ENCODE measurements around the gene FMO1.
"Not testable (repeated sequence)": the region's sequence is repeated elsewhere in the genome, so short reads cannot be mapped to it uniquely, and the experiment has no call there.

The FMO1 gene

DNA sequence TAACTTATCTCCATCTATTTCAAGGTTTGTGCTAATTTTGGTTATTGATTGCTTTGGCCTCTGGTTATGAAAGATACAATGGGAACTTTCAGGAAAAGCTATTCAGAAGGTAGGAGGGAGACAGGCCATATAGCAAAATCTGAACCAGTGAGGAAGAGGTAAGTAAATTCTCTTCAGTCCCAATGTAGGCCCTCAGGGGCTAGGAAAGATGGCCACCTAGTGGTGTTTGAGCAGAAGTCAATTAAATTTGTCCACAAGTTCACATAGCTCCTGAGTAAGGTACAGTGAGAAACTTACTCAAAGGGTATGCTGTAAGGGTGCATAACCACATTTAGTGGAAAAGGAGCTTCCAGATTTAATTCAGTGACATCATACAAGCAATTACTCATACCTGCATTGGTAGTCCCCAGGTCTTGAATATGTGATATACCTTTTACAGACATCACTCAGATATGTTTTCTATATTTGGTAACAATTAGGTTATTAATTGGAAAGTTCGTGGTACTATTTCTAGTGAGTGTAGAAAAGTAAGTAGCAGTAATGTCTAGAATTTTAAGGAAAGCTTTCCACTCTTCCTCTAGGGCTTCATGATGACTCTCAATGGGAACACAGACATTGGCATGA, 21.4 kb upstream of the FMO1 start:
- in situ Hi-C loops (cut with HindIII; ENCODE audit: low pct_ligation_motif_present, low pct_unique_long_range_greater_than_20kb, low sequenced_read_pairs) = no loop called here

DNA sequence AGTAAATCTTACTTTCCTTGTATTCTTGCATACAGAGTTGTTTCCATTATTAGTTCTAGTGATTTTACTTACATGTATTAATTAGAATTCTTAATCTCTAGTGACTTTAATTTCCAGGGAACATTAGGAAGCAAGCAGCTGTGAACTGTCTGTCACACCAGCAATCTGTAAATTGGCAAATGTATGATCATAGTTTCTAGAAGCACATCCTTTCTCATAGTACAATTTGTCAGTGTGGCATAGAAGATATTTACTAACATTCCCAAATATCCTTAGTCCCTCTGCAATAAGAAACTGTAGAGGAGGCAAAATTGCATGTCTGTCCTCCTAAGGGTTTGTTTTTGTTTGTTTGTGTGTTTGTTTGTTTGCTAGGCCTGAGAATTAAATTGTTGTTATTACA, 17.0 kb upstream of the FMO1 start:
- in situ Hi-C loops (cut with HindIII; ENCODE audit: low pct_ligation_motif_present, low pct_unique_long_range_greater_than_20kb, low sequenced_read_pairs) = no loop called here
- no peak for DNase-seq

More for the DNA sequence above, 21.4 kb upstream of the FMO1 start:
- DNase-seq = peak; percentile 60

DNA sequence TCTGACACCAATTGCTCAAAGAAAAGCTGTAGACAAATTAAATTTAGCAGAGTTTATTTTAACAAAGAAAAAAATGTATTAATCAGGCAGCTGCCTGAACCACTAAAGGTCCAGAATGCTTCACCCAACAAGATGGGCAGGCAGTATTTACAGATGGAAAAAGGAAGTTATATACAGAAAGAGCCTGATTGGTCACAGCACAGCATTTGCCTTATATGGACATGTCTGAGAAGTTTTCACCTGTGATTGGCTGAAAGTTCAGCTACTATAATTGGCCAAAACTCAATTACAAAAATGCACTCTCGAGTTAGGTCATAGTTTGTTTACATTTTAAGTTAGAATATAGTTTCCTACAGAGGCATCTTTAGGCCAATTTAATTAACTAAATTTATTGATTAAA, 15.1 kb upstream of the FMO1 start:
- in situ Hi-C loops (cut with HindIII; ENCODE audit: low pct_ligation_motif_present, low pct_unique_long_range_greater_than_20kb, low sequenced_read_pairs) = no loop called here
- no peak for DNase-seq

DNA sequence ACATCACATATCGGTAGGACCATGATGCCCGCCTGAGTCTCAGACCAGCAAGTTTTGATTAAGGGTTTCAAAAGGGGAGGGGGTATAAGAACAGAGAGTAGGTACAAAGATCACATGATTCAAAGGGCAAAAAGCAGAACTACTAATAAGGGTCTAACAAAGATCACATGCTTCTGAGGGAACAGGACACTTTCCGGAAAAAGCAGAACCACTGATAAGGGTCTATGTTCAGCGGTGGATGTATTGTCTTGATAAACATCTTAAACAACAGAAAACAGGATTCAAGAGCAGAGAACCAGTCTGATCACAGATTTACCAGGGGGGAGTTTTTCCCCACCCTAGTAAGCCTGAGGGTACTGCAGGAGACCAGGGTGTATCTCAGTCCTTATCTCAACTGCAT, 12.1 kb upstream of the FMO1 start:
- in situ Hi-C loops (cut with HindIII; ENCODE audit: low pct_ligation_motif_present, low pct_unique_long_range_greater_than_20kb, low sequenced_read_pairs); DNase-seq: not testable (repeated sequence)

GRCh38 chr1:171243878-171244277, 4.4 kb upstream of the FMO1 start:
- no peak for DNase-seq
- in situ Hi-C loops (cut with HindIII; ENCODE audit: low pct_ligation_motif_present, low pct_unique_long_range_greater_than_20kb, low sequenced_read_pairs) = no loop called here

DNA sequence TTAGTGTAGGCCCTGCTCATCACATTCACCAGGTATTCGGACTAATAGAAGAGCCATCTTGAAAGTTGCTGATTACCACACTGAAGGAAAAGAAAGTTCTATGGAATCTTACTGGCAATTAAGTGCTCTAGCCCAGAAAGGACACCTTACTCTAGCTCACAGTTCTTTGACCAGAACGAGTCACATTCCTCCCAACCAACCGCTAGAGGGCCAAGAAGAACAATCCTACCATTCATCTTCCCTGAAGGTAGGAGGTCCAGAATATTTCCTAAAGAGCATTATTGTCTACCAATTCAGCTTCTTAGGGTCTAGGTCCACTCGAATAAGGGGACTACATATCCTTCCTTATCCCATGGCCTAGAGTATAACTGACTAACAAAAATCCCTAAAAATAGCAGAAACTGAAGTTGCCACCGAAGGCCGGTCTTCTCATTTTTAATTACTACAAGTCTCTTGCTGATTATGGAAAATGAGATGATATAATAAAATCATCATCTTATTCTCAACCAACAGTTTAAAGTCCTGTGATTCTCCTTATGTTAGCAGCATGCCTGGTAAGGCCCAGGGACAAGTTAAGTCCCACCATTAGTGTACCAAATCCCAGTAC, 2.7 kb upstream of the FMO1 start:
- in situ Hi-C loops (cut with HindIII; ENCODE audit: low pct_ligation_motif_present, low pct_unique_long_range_greater_than_20kb, low sequenced_read_pairs) = no loop called here
- peak; percentile 58 for DNase-seq

DNA sequence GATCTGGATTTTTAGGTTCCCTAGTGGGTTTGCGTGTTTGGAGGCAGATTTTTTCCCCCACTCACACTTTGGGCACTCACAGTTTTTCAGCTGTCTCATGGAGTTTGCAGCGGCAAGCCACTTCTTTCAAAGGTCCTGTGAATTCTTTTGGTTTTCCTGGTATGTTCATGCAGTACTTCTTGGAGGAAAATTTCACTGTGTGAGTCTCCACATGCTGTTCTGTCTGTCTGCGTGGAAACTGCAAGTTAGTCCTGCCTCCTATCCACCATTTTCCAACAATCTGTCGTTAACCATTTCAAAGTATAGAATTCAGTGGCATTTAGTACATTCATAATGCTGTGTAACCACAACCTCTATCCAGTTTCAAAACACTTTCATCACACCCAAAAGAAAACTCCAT, 793 bp upstream of the FMO1 start:
- DNase-seq = no peak
- in situ Hi-C loops (cut with HindIII; ENCODE audit: low pct_ligation_motif_present, low pct_unique_long_range_greater_than_20kb, low sequenced_read_pairs) = no loop called here

DNA sequence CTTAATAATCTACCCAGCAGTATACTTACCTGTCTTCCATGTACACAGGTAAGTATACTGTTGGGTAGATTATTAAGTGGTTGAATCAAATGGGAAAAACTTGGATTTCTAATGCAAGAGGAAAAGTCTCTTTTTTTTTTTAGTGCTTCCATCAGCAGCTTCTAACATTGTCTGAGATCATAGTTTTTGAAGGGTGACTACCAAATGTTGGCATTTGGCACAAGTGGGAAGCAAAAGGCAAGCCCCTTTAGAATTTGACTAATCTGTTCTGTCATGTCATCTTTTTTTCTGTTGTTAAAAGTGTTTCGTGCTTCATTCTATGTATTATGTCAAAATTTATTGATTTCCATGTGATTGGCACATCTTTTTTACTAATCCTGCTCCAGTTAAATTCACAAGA, 547 bp downstream of the FMO1 start:
- in situ Hi-C loops (cut with HindIII; ENCODE audit: low pct_ligation_motif_present, low pct_unique_long_range_greater_than_20kb, low sequenced_read_pairs) = no loop called here
- no peak for DNase-seq

- no peak for DNase-seq
- in situ Hi-C loops (cut with HindIII; ENCODE audit: low pct_ligation_motif_present, low pct_unique_long_range_greater_than_20kb, low sequenced_read_pairs) = no loop called here
Measured at GRCh38 chr1:171250263-171250662, 2.0 kb downstream of the FMO1 start.

GRCh38 chr1:171251042-171251951, 3.0 kb downstream of the FMO1 start:
- peak; percentile 37 for DNase-seq

GRCh38 chr1:171251952-171252300, 3.6 kb downstream of the FMO1 start:
- in situ Hi-C loops (cut with HindIII; ENCODE audit: low pct_ligation_motif_present, low pct_unique_long_range_greater_than_20kb, low sequenced_read_pairs) = no loop called here

More at GRCh38 chr1:171251042-171251951, 3.0 kb downstream of the FMO1 start:
- in situ Hi-C loops (cut with HindIII; ENCODE audit: low pct_ligation_motif_present, low pct_unique_long_range_greater_than_20kb, low sequenced_read_pairs) = no loop called here

GRCh38 chr1:171252482-171252881, 4.2 kb downstream of the FMO1 start:
- in situ Hi-C loops (cut with HindIII; ENCODE audit: low pct_ligation_motif_present, low pct_unique_long_range_greater_than_20kb, low sequenced_read_pairs) = no loop called here
- no peak for DNase-seq

More at GRCh38 chr1:171251952-171252300, 3.6 kb downstream of the FMO1 start:
- no peak for DNase-seq

- in situ Hi-C loops (cut with HindIII; ENCODE audit: low pct_ligation_motif_present, low pct_unique_long_range_greater_than_20kb, low sequenced_read_pairs) = no loop called here
- DNase-seq = no peak
Measured at GRCh38 chr1:171254859-171255258, 6.6 kb downstream of the FMO1 start.

DNA sequence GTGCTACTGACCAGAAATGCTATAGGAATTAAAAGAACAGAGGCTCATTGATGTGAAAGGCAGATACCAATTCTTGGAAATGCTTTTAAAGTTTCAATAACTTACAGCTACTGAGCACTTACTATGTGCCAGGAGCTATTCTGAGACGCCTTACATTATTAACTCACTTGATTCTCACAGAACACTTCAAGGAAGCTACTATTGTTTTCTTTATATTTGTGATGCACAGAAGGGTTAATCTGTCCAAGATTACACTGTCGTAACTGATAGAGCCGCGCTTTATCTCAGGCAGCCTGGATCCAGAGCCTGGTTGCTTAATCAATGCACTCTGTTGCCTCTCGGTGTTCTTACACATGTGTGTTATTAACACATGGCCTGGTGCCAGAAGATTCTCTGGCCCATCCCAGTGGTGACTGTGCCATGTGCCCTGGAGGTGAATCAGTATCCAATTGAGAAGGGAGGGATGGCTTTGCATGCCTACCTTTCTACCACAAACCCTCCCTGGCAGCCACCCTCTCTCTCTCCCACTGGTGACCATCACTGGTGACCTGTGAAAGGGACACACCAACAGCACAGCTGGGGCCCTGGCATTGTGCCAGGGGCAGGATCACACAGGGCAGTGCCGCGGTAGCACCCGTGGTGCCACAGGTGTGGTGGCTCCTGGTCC, 8.8 kb downstream of the FMO1 start:
- in situ Hi-C loops (cut with HindIII; ENCODE audit: low pct_ligation_motif_present, low pct_unique_long_range_greater_than_20kb, low sequenced_read_pairs) = no loop called here
- no peak for DNase-seq

DNA sequence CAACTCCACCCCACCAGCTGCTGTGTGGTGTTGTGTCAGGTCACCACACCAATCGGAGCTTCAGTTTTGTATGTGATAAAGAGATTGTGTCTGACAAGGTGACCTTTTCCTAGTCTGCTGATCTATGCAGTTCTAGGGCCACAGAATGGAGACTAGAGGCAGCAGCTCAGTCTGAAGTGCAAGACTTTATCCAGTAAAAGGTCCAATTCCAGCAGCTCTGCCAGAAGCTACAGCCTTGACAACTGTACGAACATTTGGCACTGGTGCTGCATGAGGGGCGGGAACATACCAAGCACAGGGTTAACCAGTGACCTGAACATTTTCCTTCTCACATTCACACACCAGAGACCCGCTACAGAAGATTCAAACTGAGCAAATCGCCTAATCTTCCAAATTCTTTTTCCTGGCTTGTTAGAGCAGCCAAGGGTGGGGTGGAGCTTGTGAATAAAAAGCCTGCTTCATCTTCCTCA, 9.3 kb downstream of the FMO1 start:
- no peak for DNase-seq
- in situ Hi-C loops (cut with HindIII; ENCODE audit: low pct_ligation_motif_present, low pct_unique_long_range_greater_than_20kb, low sequenced_read_pairs) = no loop called here

DNA sequence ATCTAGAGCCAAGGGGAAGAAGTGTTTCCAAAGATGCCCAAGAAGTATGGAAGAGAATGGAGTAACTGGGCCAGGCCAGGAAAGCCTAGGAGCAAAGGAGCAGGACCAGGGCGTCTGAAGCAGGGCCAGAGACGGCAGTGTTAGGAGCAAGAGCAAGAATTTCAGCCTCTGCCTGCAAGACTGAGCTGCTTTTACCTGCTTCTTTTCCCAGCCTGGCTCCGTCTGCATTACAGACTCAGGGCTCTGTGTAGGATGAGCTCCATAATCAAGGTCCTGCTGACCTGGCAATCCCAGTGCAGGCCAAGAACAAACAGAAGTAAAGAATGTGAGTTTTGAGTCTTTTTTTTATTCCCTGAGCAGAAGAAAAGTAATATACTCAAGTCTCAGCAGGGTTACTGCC, 10.1 kb downstream of the FMO1 start:
- in situ Hi-C loops (cut with HindIII; ENCODE audit: low pct_ligation_motif_present, low pct_unique_long_range_greater_than_20kb, low sequenced_read_pairs) = no loop called here
- DNase-seq = no peak

DNA sequence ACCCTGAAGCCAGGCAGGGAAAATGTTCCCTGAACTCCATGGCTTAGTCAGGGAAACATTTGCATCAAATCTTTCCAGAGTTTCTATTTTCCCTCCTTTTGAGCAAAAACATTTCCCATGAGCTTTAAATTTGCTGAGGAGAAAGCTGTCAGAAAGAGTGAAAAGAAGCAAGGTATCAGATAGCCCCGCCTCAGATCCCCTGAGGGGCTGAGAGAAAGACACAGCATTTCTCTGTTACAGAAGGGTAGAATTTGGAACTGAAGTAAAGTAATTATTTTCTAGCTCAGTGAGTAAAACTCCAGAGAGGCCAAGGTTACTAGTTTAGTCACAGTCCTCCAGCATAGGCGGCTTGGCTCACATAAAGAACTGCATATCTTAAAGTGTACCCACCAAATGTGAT, 10.6 kb downstream of the FMO1 start:
- in situ Hi-C loops (cut with HindIII; ENCODE audit: low pct_ligation_motif_present, low pct_unique_long_range_greater_than_20kb, low sequenced_read_pairs) = no loop called here
- no peak for DNase-seq

GRCh38 chr1:171261336-171261735, 13.0 kb downstream of the FMO1 start:
- no peak for DNase-seq
- in situ Hi-C loops (cut with HindIII; ENCODE audit: low pct_ligation_motif_present, low pct_unique_long_range_greater_than_20kb, low sequenced_read_pairs) = no loop called here

DNA sequence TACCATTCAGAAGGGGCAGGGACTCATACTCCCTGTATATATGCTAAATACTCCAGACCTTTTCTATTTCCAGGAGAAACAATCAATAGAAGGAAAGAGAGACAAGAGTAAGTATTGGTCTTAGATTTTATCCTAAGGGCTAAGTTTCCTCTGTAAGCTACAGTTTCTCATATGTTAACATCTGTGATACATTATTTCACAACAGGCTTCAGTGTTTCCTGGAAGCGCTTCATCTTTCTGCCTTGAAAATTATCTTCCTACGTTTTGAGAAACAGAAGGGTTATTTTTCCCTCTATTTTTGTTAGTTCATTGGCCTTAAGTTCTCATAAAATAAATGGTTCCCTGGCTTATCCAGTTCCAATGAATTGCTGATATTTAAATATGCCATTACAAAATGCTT, 15.6 kb downstream of the FMO1 start:
- in situ Hi-C loops (cut with HindIII; ENCODE audit: low pct_ligation_motif_present, low pct_unique_long_range_greater_than_20kb, low sequenced_read_pairs) = no loop called here
- no peak for DNase-seq

Data from ACHN (cell line).